Liver (tissue), 9 donors: Measurements from ENCODE around the gene VPS26B. TPM values are rescaled to one million over a fixed set of nuclear protein-coding genes. Genes with fewer than 3 reads are reported as not detected.

Experiments used
- DNase-seq: peaks from one replicate; pipeline ENCODE4 v3.0.0-alpha.2; 2017; ENCODE audit warnings: low spot score
- H3K27ac ChIP-seq, 2 donors: one replicate each; pipeline ENCODE4 v1.7.0; 2013; ENCODE audit warnings: inconsistent platforms in 2 of 2, low read length in 2 of 2, control low read depth in 1 of 2, low read depth in 1 of 2, mild to moderate bottlenecking in 1 of 2
- H3K27me3 ChIP-seq, 4 donors: one replicate each; pipeline versions ENCODE4 v1.6.1 to v1.7.0; 2013; ENCODE audit warnings: low read length in 3 of 4, inconsistent platforms in 1 of 4, mild to moderate bottlenecking in 1 of 4, moderate library complexity in 1 of 4; ENCODE audit not compliant: control insufficient read depth in 4 of 4, insufficient read depth in 4 of 4
- H3K36me3 ChIP-seq, 4 donors: one replicate each; pipeline versions ENCODE4 v1.6.1 to v1.7.0; 2013; ENCODE audit warnings: low read length in 3 of 4, mild to moderate bottlenecking in 3 of 4, low read depth in 1 of 4, moderate library complexity in 1 of 4; ENCODE audit not compliant: control insufficient read depth in 4 of 4, insufficient read depth in 3 of 4
- H3K4me1 ChIP-seq, 4 donors: one replicate each; pipeline versions ENCODE4 v1.6.1 to v1.7.0; 2013; ENCODE audit warnings: low read length in 3 of 4, mild to moderate bottlenecking in 3 of 4, moderate library complexity in 1 of 4; ENCODE audit not compliant: control insufficient read depth in 4 of 4, insufficient read depth in 4 of 4
- H3K4me3 ChIP-seq, 3 donors: one replicate each; pipeline versions ENCODE4 v1.6.1 to v1.7.0; 2013; ENCODE audit warnings: low read length in 3 of 3, control low read depth in 1 of 3, low read depth in 1 of 3, mild to moderate bottlenecking in 1 of 3
- H3K9ac ChIP-seq, 2 donors: one replicate each; pipeline ENCODE4 v1.7.0; 2013; ENCODE audit warnings: low read length in 2 of 2, mild to moderate bottlenecking in 2 of 2, moderate library complexity in 2 of 2, control low read depth in 1 of 2, low read depth in 1 of 2
- H3K9me3 ChIP-seq, 4 donors: one replicate each; pipeline versions ENCODE4 v1.6.1 to v1.7.0; 2013; ENCODE audit warnings: low read length in 3 of 4; ENCODE audit not compliant: control insufficient read depth in 4 of 4
- EGR1 ChIP-seq, 2 donors: IDR thresholded peaks; 2 replicates each; pipeline ENCODE4 v1.6.1; 2016 to 2018; ENCODE audit warnings: antibody characterized with exemption in 2 of 2, low read depth in 2 of 2
- FOXA1 ChIP-seq: IDR thresholded peaks from 2 replicates; pipeline ENCODE4 v1.6.1; 2016; ENCODE audit warnings: antibody characterized with exemption
- FOXA2 ChIP-seq: IDR thresholded peaks from 2 replicates; pipeline ENCODE4 v1.6.1; 2016; ENCODE audit warnings: antibody characterized with exemption
- GABPA ChIP-seq, 2 donors: IDR thresholded peaks in 1 of 2; conservative IDR thresholded peaks in 1 of 2; 2 replicates each; pipeline ENCODE4 v1.6.1; 2016; ENCODE audit warnings: antibody characterized with exemption in 2 of 2, mild to moderate bottlenecking in 1 of 2, moderate library complexity in 1 of 2
- HNF4A ChIP-seq, 2 donors: conservative IDR thresholded peaks; 2 replicates each; pipeline ENCODE4 v1.6.1; 2016; ENCODE audit warnings: antibody characterized with exemption in 2 of 2, mild to moderate bottlenecking in 2 of 2
- HNF4G ChIP-seq: IDR thresholded peaks from 2 replicates; pipeline ENCODE4 v1.6.1; 2016; ENCODE audit warnings: antibody characterized with exemption
- JUND ChIP-seq, 2 donors: IDR thresholded peaks; 2 replicates each; pipeline ENCODE4 v1.6.1; 2016; ENCODE audit warnings: antibody characterized with exemption in 2 of 2
- NR2F2 ChIP-seq: IDR thresholded peaks from 2 replicates; pipeline ENCODE4 v1.6.1; 2016; ENCODE audit warnings: antibody characterized with exemption
- RAD21 ChIP-seq, 2 donors: IDR thresholded peaks; 2 replicates each; pipeline ENCODE4 v1.6.1; 2016; ENCODE audit warnings: antibody characterized with exemption in 2 of 2, mild to moderate bottlenecking in 2 of 2
- RXRA ChIP-seq, 2 donors: IDR thresholded peaks; 2 replicates each; pipeline ENCODE4 v1.6.1; 2017 to 2018; ENCODE audit warnings: antibody characterized with exemption in 2 of 2, mild to moderate bottlenecking in 1 of 2
- SP1 ChIP-seq: IDR thresholded peaks from 2 replicates; pipeline ENCODE4 v1.6.1; 2018; ENCODE audit warnings: antibody characterized with exemption, mild to moderate bottlenecking
- TAF1 ChIP-seq: conservative IDR thresholded peaks from 2 replicates; pipeline ENCODE4 v1.6.1; 2016; ENCODE audit warnings: antibody characterized with exemption, mild to moderate bottlenecking
- YY1 ChIP-seq: IDR thresholded peaks from 2 replicates; pipeline ENCODE4 v1.6.1; 2016; ENCODE audit warnings: antibody characterized with exemption, mild to moderate bottlenecking
- WGBS: extraction: QIAGEN DNeasy Blood & Tissue Kit; methylation state at CpG from one replicate; pipeline ENCODE4 v1.1.7; 2013; 5-methylcytosine and 5-hydroxymethylcytosine counted together
- polyA plus RNA-seq, 2 donors: library from polyadenylated mRNA; stranded (reverse) in 1 of 2; unstranded in 1 of 2; fragments of 200-250 nt in 1 of 2; fragments of >200 nt in 1 of 2; fragmentation: Nextera tagmentation in 1 of 2; extraction: Ambion mirVana in 1 of 2; gene quantifications; one replicate each; pipeline versions ENCODE4 v1.2.1 to v1.2.3, GENCODE V29; 2013 to 2015
- total RNA-seq, 2 donors: library from RNA; depleted of rRNA; stranded (reverse); fragments of >200 nt; gene quantifications; one replicate each; pipeline ENCODE4 v1.2.3, GENCODE V29; 2014
- TF ChIP-seq, protein P1 (sequence below): IDR thresholded peaks from 2 replicates; pipeline ENCODE4 v1.6.1; 2016; ENCODE audit warnings: antibody characterized with exemption
- TF ChIP-seq, protein P2 (sequence below): IDR thresholded peaks from 2 replicates; pipeline ENCODE4 v1.6.1; 2016; ENCODE audit warnings: antibody characterized with exemption
- TF ChIP-seq, protein P3 (sequence below): IDR thresholded peaks from 2 replicates; pipeline ENCODE4 v1.6.1; 2016; ENCODE audit warnings: antibody characterized with exemption, mild to moderate bottlenecking
- TF ChIP-seq, protein P4 (sequence below): fragments of 150-350 bp; IDR thresholded peaks from 2 replicates; pipeline ENCODE4 v1.5.1; 2017; ENCODE audit warnings: improper control_type of control experiment, low read depth, low read length; ENCODE audit not compliant: missing input control
- TF ChIP-seq, protein P5 (sequence below): IDR thresholded peaks from 2 replicates; pipeline ENCODE4 v1.6.1; 2016; ENCODE audit warnings: antibody characterized with exemption
- donor health status: healthy.
- donor health status: healthy.
- donor health status: healthy.
- donor health status: healthy.
- donor health status: healthy.

Gene VPS26B
- total and polyA plus RNA-seq, 4 donors, result 12.6 to 35.0 (median 20.2) TPM

DNA sequence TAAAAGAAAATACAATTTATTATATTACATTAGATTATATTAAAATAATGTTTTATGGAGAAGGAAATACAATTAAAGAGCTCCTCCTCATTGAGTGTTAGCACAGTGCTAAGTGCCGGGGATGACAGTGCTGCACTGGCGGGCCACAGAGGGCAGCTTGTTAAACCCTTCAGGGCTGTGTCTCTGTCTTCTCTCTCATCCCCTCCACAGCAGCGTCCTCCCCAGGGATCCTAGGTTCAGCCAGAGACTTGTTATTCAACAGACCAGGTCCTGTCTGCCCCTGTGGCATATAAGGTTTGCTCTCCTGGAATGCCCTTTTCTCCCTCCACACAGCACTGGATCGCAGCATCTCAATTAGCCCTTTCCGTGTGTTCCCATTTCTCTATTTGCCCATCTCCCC, 14.5 kb downstream of the VPS26B start:
- no peak for DNase-seq
- Histone ChIP-seq H3K27me3 (no peaks in the 10 kb centered on the region), H3K4me3 (no peak overlapping the region), H3K9ac (no peak overlapping the region), H3K4me1 (peaks cover 4 to 12% (median 10%) of the 10 kb centered on the region in 4 donors), H3K27ac (no peak overlapping the region), H3K36me3 (peaks cover 0 to 45% (median 12%) of the 10 kb centered on the region in 4 donors), H3K9me3 (no peaks in the 10 kb centered on the region)
- WGBS, result 99% methylated on average over 5 of the region's 5 CpGs
- TF ChIP-seq, protein P1, sequence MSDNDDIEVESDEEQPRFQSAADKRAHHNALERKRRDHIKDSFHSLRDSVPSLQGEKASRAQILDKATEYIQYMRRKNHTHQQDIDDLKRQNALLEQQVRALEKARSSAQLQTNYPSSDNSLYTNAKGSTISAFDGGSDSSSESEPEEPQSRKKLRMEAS, result no peak

DNA sequence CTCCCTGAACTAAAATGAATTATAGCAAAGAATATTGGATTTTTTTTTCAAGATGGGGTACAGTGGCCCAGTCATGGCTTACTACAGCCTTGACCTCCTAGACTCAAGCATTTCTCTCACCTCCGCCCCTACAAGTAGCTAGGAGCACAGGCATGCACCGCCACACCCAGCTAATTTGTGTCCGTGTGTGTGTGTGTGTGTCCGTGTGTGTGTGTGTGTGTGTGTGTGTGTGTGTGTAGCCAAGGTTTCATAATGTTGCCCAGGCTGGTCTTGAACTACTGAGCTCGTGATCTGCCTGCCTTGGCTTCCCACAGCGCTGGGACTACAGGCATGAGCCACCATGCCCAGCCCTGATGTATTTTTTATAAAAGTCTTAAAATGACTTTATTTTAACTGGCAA, 16.1 kb downstream of the VPS26B start:
- no peak overlapping the region for H3K4me3 ChIP-seq
- DNase-seq, result no peak
- H3K9me3 ChIP-seq, result no peaks in the 10 kb centered on the region
- no peaks in the 10 kb centered on the region for H3K27me3 ChIP-seq
- no peak overlapping the region for H3K9ac ChIP-seq
- 69% methylated on average over 6 of the region's 6 CpGs for WGBS
- H3K27ac ChIP-seq, result no peak overlapping the region
- peaks cover 3 to 55% (median 19%) of the 10 kb centered on the region in 4 donors for H3K36me3 ChIP-seq
- peaks cover 0 to 4% (median 2%) of the 10 kb centered on the region in 4 donors for H3K4me1 ChIP-seq
- TF ChIP-seq HNF4G (no peak), FOXA2 (no peak)
- TF ChIP-seq, protein P2, sequence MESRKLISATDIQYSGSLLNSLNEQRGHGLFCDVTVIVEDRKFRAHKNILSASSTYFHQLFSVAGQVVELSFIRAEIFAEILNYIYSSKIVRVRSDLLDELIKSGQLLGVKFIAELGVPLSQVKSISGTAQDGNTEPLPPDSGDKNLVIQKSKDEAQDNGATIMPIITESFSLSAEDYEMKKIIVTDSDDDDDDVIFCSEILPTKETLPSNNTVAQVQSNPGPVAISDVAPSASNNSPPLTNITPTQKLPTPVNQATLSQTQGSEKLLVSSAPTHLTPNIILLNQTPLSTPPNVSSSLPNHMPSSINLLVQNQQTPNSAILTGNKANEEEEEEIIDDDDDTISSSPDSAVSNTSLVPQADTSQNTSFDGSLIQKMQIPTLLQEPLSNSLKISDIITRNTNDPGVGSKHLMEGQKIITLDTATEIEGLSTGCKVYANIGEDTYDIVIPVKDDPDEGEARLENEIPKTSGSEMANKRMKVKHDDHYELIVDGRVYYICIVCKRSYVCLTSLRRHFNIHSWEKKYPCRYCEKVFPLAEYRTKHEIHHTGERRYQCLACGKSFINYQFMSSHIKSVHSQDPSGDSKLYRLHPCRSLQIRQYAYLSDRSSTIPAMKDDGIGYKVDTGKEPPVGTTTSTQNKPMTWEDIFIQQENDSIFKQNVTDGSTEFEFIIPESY, result no peak

DNA sequence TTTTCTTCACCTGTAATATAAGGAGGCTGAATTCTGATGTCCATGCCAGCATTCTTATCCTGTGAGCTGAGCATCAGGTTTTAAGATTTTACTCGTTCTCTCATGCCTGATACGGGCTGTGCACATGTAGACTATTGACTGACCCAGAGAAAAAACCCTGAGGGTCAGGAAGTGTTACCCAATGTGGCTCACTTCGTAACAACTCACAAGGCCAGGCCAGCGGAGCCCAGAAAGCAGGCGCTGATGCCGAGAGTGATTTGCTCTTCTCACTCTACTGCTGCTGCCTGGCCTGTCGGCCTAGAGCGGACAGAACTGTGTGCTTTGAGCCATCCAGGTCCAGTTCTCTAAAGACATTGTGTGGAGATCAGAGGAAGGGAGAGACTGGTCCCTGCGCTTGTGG, 17.9 kb downstream of the VPS26B start:
- no peaks in the 10 kb centered on the region for H3K9me3 ChIP-seq
- H3K4me3 ChIP-seq, result no peak overlapping the region
- TF ChIP-seq NR2F2 (no peak), HNF4G (peak; percentile 15), YY1 (no peak), RXRA (IDR thresholded peaks at IDR 0.05) (peak; percentile 16 to 67), GABPA (IDR thresholded peaks at IDR 0.05 in 1 of 2, conservative IDR thresholded peaks at IDR 0.05 in 1 of 2) (no peak), HNF4A (conservative IDR thresholded peaks at IDR 0.05) (peak; percentile 19 to 68), FOXA1 (no peak), FOXA2 (no peak), TAF1 (no peak), EGR1 (IDR thresholded peaks at IDR 0.05; ENCODE audit: low read depth in 2 of 2) (no peak), SP1 (peak; percentile 65), RAD21 (IDR thresholded peaks at IDR 0.05) (peak in 1 of 2 donors; percentile 22), JUND (IDR thresholded peaks at IDR 0.05) (no peak)
- TF ChIP-seq, protein P3, sequence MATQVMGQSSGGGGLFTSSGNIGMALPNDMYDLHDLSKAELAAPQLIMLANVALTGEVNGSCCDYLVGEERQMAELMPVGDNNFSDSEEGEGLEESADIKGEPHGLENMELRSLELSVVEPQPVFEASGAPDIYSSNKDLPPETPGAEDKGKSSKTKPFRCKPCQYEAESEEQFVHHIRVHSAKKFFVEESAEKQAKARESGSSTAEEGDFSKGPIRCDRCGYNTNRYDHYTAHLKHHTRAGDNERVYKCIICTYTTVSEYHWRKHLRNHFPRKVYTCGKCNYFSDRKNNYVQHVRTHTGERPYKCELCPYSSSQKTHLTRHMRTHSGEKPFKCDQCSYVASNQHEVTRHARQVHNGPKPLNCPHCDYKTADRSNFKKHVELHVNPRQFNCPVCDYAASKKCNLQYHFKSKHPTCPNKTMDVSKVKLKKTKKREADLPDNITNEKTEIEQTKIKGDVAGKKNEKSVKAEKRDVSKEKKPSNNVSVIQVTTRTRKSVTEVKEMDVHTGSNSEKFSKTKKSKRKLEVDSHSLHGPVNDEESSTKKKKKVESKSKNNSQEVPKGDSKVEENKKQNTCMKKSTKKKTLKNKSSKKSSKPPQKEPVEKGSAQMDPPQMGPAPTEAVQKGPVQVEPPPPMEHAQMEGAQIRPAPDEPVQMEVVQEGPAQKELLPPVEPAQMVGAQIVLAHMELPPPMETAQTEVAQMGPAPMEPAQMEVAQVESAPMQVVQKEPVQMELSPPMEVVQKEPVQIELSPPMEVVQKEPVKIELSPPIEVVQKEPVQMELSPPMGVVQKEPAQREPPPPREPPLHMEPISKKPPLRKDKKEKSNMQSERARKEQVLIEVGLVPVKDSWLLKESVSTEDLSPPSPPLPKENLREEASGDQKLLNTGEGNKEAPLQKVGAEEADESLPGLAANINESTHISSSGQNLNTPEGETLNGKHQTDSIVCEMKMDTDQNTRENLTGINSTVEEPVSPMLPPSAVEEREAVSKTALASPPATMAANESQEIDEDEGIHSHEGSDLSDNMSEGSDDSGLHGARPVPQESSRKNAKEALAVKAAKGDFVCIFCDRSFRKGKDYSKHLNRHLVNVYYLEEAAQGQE, result no peak
- TF ChIP-seq, protein P2, result no peak
- TF ChIP-seq, protein P4, sequence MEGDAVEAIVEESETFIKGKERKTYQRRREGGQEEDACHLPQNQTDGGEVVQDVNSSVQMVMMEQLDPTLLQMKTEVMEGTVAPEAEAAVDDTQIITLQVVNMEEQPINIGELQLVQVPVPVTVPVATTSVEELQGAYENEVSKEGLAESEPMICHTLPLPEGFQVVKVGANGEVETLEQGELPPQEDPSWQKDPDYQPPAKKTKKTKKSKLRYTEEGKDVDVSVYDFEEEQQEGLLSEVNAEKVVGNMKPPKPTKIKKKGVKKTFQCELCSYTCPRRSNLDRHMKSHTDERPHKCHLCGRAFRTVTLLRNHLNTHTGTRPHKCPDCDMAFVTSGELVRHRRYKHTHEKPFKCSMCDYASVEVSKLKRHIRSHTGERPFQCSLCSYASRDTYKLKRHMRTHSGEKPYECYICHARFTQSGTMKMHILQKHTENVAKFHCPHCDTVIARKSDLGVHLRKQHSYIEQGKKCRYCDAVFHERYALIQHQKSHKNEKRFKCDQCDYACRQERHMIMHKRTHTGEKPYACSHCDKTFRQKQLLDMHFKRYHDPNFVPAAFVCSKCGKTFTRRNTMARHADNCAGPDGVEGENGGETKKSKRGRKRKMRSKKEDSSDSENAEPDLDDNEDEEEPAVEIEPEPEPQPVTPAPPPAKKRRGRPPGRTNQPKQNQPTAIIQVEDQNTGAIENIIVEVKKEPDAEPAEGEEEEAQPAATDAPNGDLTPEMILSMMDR, result no peak
- TF ChIP-seq, protein P1, result no peak
- TF ChIP-seq, protein P5, sequence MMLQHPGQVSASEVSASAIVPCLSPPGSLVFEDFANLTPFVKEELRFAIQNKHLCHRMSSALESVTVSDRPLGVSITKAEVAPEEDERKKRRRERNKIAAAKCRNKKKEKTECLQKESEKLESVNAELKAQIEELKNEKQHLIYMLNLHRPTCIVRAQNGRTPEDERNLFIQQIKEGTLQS, result no peak
- H3K27ac ChIP-seq, result no peak overlapping the region
- H3K36me3 ChIP-seq, result peaks cover 3 to 69% (median 29%) of the 10 kb centered on the region in 4 donors
- no peak overlapping the region for H3K9ac ChIP-seq
- H3K27me3 ChIP-seq, result no peaks in the 10 kb centered on the region
- peak; percentile 46 for DNase-seq
- H3K4me1 ChIP-seq, result no peaks in the 10 kb centered on the region
- WGBS, result 66% methylated on average over 9 of the region's 9 CpGs
